SW 1271 (cell line): ENCODE results near the gene ABCB11.

Source experiments
- DNase-seq, 2 experiments: peaks; one replicate each; lab custom pipeline; 2025; lab: John Stamatoyannopoulos, UW

The ABCB11 gene

GRCh38 chr2:168974428-168974827, 56.7 kb downstream of the ABCB11 start:
- DNase-seq: no peak

- DNase-seq: no peak
These were observed 59.9 kb downstream of the ABCB11 start for GRCh38 chr2:168971261-168971660.

- no peak for DNase-seq
These were observed 60.4 kb downstream of the ABCB11 start for GRCh38 chr2:168970711-168971233.

- DNase-seq: no peak
These were observed 61.3 kb downstream of the ABCB11 start for GRCh38 chr2:168969865-168970264.

- no peak for DNase-seq
These were observed 62.8 kb downstream of the ABCB11 start for GRCh38 chr2:168968342-168968741.

- no peak for DNase-seq
These were observed 66.8 kb downstream of the ABCB11 start for GRCh38 chr2:168964251-168964807.

GRCh38 chr2:168962636-168963035, 68.5 kb downstream of the ABCB11 start:
- DNase-seq: no peak

- peak; percentile 30 to 77 for DNase-seq
These were observed 69.5 kb downstream of the ABCB11 start for GRCh38 chr2:168961450-168962229.

- DNase-seq: no peak
These were observed 74.7 kb downstream of the ABCB11 start for GRCh38 chr2:168956392-168956791.

- no peak for DNase-seq
These were observed 75.8 kb downstream of the ABCB11 start for GRCh38 chr2:168955321-168955720.

GRCh38 chr2:168954256-168954655, 76.9 kb downstream of the ABCB11 start:
- no peak for DNase-seq

GRCh38 chr2:168952424-168952823, 78.7 kb downstream of the ABCB11 start:
- DNase-seq: no peak

- DNase-seq: no peak
These were observed 79.3 kb downstream of the ABCB11 start for GRCh38 chr2:168951871-168952270.

- DNase-seq: no peak
These were observed 81.8 kb downstream of the ABCB11 start for GRCh38 chr2:168949324-168949723.

GRCh38 chr2:168948621-168949212, 82.4 kb downstream of the ABCB11 start:
- peak in 1 of 2 experiments; percentile 7 for DNase-seq

- DNase-seq: no peak
These were observed 85.6 kb downstream of the ABCB11 start for GRCh38 chr2:168945508-168945907.

- no peak for DNase-seq
These were observed 87.1 kb downstream of the ABCB11 start for GRCh38 chr2:168944065-168944464.

- no peak for DNase-seq
These were observed 89.8 kb downstream of the ABCB11 start for GRCh38 chr2:168941297-168941696.

GRCh38 chr2:168939918-168940317, 91.2 kb downstream of the ABCB11 start:
- DNase-seq: no peak

- DNase-seq: no peak
These were observed 92.1 kb downstream of the ABCB11 start for GRCh38 chr2:168939061-168939460.

- no peak for DNase-seq
These were observed 95.1 kb downstream of the ABCB11 start for GRCh38 chr2:168935810-168936581.

- no peak for DNase-seq
These were observed 96.3 kb downstream of the ABCB11 start for GRCh38 chr2:168934826-168935225.
